GM18909 (cell line): ENCODE results near the gene SEC16A.

Experiments used
- ATAC-seq: cut with Tn5 transposase; IDR thresholded peaks from one replicate; pipeline ENCODE4 v1.9.1; 2021; ENCODE audit warnings: mild to moderate bottlenecking; ENCODE audit not compliant: unreplicated experiment, poor library complexity

SEC16A gene

GRCh38 chr9:136391737-136392537 lies 90.9 kb downstream of the SEC16A start:
- no peak for ATAC-seq
